ENCODE results near the gene BMPER.

Gene BMPER

DNA sequence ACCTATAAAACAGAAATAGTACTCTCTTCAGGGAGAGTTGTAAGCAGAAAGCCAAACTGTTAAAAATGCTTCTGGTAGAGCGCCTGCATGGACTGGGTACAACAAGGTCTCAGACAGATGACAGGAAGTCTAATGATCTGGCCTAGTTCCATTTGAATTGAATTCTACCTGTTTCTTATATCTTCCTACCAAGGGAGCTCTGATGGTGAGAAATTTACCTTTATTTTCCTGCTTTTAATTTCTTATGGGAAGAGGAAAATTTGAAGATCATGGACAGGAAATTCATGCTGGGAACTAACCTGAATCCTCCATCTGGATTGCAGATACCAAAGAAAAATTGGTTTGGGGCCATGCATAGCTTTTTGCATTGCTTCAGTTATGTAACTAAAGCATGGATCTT, 63.3 kb downstream of the BMPER start:
- TF ChIP-seq TAF1 (IDR thresholded peaks at IDR 0.05; ENCODE audit: borderline replicate concordance, insufficient read depth, low read length) = no peak
- no peak for TF ChIP-seq POLR2AphosphoS5 (IDR thresholded peaks at IDR 0.05; ENCODE audit: low read depth, low read length)
- TF ChIP-seq SIN3A (IDR thresholded peaks at IDR 0.05; ENCODE audit: borderline replicate concordance, insufficient read depth, low read length) = no peak
- TF ChIP-seq FOXP2 (optimal IDR thresholded peaks at IDR 0.05; ENCODE audit: borderline replicate concordance, extremely low read depth, extremely low read length, insufficient read depth) = no peak
- TF ChIP-seq, protein P1, sequence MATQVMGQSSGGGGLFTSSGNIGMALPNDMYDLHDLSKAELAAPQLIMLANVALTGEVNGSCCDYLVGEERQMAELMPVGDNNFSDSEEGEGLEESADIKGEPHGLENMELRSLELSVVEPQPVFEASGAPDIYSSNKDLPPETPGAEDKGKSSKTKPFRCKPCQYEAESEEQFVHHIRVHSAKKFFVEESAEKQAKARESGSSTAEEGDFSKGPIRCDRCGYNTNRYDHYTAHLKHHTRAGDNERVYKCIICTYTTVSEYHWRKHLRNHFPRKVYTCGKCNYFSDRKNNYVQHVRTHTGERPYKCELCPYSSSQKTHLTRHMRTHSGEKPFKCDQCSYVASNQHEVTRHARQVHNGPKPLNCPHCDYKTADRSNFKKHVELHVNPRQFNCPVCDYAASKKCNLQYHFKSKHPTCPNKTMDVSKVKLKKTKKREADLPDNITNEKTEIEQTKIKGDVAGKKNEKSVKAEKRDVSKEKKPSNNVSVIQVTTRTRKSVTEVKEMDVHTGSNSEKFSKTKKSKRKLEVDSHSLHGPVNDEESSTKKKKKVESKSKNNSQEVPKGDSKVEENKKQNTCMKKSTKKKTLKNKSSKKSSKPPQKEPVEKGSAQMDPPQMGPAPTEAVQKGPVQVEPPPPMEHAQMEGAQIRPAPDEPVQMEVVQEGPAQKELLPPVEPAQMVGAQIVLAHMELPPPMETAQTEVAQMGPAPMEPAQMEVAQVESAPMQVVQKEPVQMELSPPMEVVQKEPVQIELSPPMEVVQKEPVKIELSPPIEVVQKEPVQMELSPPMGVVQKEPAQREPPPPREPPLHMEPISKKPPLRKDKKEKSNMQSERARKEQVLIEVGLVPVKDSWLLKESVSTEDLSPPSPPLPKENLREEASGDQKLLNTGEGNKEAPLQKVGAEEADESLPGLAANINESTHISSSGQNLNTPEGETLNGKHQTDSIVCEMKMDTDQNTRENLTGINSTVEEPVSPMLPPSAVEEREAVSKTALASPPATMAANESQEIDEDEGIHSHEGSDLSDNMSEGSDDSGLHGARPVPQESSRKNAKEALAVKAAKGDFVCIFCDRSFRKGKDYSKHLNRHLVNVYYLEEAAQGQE (IDR thresholded peaks at IDR 0.05; ENCODE audit: insufficient read depth in 1 of 2, low read depth in 2 of 2, low read length in 2 of 2) = no peak

DNA sequence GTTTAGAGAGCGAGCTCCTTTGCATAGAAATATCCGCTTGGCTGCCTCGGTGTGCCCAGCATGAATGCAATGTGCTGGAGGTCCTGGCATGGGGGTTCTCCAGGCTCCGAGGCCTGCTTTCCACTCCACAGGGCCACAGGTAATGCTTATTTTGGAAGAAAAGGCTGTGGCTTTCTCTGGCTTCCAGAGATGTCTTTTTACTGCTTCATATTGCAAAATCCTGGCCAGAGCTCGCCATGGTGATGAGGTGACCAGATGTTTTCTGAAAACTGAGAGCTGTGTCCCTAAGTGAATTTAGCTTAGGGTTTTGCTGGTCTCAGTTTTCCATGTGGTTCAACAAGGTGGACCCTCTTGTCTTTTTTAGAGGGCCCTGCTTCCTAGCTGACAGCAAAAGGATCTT, 65.2 kb downstream of the BMPER start:
- TF ChIP-seq POLR2AphosphoS5 (IDR thresholded peaks at IDR 0.05; ENCODE audit: low read depth, low read length) (no peak), FOXP2 (optimal IDR thresholded peaks at IDR 0.05; ENCODE audit: borderline replicate concordance, extremely low read depth, extremely low read length, insufficient read depth) (no peak), TAF1 (IDR thresholded peaks at IDR 0.05; ENCODE audit: borderline replicate concordance, insufficient read depth, low read length) (no peak), SIN3A (IDR thresholded peaks at IDR 0.05; ENCODE audit: borderline replicate concordance, insufficient read depth, low read length) (no peak)
- TF ChIP-seq, protein P1 (IDR thresholded peaks at IDR 0.05; ENCODE audit: insufficient read depth in 1 of 2, low read depth in 2 of 2, low read length in 2 of 2) = no peak

DNA sequence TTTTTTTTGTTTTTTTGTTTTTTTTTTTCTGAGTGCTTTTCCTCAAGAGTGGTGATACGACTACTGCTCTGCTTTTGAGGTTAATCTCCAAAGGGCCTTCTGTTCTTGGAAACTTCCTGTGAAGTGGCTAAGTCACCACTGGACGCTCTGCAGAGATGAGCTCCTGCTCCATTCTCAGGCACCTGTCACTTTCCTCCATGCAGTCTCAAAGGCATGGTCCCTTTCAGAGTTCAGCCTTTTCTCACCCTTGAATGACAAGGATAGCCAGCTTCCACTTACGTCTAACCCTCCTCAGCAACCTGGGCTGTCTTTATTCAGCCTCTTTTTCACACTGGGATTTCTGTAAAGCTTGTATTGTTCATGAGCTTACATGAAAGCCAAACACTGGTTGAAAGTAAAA, 65.8 kb downstream of the BMPER start:
- TF ChIP-seq, protein P1 (IDR thresholded peaks at IDR 0.05; ENCODE audit: insufficient read depth in 1 of 2, low read depth in 2 of 2, low read length in 2 of 2) = no peak
- TF ChIP-seq POLR2AphosphoS5 (IDR thresholded peaks at IDR 0.05; ENCODE audit: low read depth, low read length) (no peak), SIN3A (IDR thresholded peaks at IDR 0.05; ENCODE audit: borderline replicate concordance, insufficient read depth, low read length) (no peak), FOXP2 (optimal IDR thresholded peaks at IDR 0.05; ENCODE audit: borderline replicate concordance, extremely low read depth, extremely low read length, insufficient read depth) (no peak), TAF1 (IDR thresholded peaks at IDR 0.05; ENCODE audit: borderline replicate concordance, insufficient read depth, low read length) (no peak)

DNA sequence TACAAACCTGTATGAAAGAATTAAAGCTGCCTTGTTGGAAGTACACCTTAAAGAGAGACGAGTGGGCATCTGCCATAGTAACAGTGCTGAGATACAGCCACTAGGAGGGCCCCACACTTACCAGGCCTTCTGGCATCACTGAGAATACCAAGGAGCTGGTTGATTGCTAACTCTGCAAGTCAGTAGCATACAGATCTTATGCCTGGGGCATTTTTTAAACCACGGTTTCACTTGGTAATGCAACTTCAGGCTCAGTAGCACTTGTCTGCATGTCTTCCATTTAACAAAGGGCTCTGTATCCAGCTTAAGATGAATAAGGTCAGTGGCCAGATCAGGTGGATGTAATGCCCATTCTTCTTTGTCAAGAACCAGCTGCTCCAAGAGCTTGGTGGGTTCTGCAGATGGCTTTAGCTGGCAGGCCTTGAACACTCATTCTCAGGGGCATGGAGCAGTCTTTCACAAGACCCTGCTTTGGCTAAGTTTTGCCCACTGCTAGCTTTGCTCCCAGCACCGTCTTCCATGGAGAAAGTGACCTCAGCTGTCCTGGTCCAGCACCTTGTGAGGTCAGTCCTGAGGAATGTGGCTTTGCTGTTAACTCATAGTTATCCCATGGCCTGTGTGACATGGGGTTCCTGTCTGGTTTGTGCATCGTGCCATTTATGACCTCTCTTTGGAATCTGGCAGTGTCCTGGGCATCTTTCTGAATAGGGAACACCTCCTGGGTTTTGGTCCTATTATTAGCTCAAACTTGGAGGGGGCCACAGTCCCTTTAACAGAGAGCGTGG, 68.1 kb downstream of the BMPER start:
- TF ChIP-seq POLR2AphosphoS5 (IDR thresholded peaks at IDR 0.05; ENCODE audit: low read depth, low read length) (no peak), FOXP2 (optimal IDR thresholded peaks at IDR 0.05; ENCODE audit: borderline replicate concordance, extremely low read depth, extremely low read length, insufficient read depth) (no peak), TAF1 (IDR thresholded peaks at IDR 0.05; ENCODE audit: borderline replicate concordance, insufficient read depth, low read length) (no peak), SIN3A (IDR thresholded peaks at IDR 0.05; ENCODE audit: borderline replicate concordance, insufficient read depth, low read length) (no peak)
- TF ChIP-seq, protein P1 (IDR thresholded peaks at IDR 0.05; ENCODE audit: insufficient read depth in 1 of 2, low read depth in 2 of 2, low read length in 2 of 2) = no peak
